Amniotic stem cell (primary cell): ENCODE data around the gene RPS27L.
A peak's percentile ranks its signal among the peaks of the same experiment; 100 is the strongest.

ENCODE experiments used
- DNase-seq: peaks from one replicate; lab custom pipeline; 2025; lab: John Stamatoyannopoulos, UW

The RPS27L gene

DNA sequence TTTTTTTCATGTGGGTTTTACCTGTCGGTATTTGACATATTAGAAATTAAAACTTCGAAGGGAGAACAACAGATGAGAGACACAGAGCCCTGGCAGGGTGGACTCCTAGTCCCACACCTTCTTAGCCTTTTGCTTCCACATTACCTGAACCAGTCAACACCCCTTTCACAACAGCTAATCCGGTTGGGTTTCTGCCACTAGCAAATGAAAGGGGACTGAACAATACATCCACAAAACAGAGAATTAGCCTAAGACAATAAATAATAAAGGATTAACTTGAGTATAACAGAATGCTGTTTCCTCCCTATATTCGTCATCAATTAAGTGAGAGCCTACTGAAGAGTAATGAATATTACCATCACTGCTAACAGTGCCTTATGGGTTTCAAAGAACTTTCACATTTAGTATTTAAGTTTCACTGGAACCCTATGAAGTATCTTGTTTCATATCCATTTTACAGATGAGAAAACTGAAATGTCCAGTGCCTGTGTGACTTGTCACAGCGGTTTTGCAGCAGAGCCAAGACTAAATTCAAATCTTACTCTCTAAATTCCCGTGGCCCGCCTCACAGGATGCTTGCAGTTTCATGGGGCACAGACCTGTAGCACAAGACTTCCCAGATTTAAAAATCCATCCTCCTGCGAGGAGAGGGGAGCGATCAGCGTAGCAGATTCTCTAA lies 31.1 kb upstream of the RPS27L start:
- no peak for DNase-seq

GRCh38 chr15:63187589-63188226 lies 30.4 kb upstream of the RPS27L start:
- no peak for DNase-seq

- peak; percentile 69 for DNase-seq
Measured at GRCh38 chr15:63186065-63186464, 28.8 kb upstream of the RPS27L start.

DNA sequence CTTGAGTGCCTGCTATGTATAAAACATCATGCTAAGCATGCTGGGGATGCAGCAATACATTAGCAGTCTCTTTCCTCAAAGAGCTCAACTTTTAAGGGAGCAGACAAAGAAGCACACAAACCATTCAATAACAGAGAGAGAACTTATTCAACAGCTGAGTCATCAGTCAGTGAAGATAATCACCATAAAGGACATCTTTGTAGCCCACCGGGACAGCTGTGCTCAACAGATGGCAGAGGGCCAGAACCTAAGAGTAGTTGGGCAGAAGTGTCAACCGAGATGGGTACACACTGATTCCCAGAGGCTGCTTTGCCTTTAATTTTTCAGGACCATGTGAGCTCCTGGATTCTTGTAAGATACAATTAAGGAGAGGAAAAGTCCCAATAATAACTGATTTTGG lies 27.9 kb upstream of the RPS27L start:
- no peak for DNase-seq

DNA sequence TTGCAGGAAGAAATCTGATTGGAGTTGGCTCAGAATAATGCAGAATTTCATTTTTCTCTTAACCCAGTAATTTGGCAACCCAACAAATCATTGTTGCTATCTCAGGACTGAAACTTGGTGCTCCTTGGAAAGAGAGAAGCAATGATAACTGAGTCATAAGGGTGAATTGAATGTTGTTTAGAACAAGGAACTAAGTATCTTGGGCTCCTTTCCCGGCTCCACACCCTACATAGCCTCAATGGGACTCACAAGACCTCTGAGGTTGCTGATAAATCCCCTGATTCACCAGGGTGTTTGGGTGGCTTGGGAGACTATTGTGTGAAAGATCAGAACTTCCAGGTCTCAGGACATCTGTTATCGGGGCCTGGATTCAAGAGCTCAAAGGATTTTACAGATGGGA lies 24.4 kb upstream of the RPS27L start:
- no peak for DNase-seq

- no peak for DNase-seq
Measured at GRCh38 chr15:63180746-63181145, 23.5 kb upstream of the RPS27L start.

GRCh38 chr15:63178034-63178433 lies 20.8 kb upstream of the RPS27L start:
- no peak for DNase-seq

- no peak for DNase-seq
Measured at GRCh38 chr15:63176302-63176701, 19.0 kb upstream of the RPS27L start.

- DNase-seq: no peak
Measured at GRCh38 chr15:63172851-63173451, 15.7 kb upstream of the RPS27L start.

DNA sequence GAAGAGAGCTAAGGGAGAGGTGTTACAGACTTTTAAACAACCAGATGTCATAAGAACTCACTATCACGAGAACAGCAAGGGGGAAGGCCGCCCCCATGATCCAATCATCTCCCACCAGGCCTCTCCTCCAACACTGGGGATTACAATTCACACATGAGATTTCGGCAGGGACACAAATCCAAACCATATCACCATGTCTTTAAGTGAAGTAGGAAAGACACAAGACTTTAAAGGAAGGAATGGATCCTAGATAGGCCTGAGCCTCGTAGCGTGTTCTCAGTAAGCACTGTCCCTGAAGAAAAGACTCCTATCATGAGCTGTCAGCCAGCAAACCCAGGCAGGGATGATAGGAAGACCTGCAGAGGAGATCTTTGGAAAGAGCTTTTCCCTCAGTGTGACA lies 15.1 kb upstream of the RPS27L start:
- DNase-seq: no peak

DNA sequence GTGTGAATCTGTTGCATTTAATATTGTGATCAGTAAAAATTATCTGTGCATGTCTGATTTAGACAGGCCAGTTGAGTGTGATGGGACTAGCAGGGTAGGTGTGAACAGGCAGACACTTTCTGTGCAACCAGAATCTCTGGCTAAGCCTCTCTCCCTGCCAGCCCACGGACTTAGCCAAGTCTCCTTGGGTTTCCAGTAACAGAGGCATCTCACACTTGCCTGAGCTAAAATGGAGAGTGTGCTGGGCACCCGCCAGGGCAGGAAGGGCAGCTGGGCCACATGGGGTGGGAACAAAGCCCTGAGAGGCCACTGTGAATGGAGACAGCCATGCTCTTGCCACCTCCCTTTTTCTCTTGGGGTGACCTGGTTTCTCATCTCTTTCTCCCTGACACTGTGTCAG lies 12.5 kb upstream of the RPS27L start:
- no peak for DNase-seq

DNA sequence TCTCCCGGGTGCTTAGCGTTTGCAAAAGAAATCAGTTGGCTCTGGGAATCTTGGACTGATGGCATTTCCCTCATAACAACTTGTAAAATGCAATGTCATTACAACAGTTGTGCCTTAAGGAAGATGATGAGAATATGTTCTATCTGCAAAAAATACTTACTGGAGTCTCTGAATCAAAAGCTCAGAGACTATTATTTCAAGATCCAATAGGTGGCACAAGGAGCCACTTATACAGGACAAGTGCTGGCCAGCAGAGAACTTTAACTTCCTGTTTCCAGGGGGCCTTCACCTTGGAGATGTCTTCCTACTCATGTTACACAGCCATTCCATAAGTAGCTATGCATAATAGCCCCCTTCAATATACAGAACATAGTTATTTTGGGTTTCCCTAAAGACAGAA lies 8.9 kb upstream of the RPS27L start:
- DNase-seq: no peak

DNA sequence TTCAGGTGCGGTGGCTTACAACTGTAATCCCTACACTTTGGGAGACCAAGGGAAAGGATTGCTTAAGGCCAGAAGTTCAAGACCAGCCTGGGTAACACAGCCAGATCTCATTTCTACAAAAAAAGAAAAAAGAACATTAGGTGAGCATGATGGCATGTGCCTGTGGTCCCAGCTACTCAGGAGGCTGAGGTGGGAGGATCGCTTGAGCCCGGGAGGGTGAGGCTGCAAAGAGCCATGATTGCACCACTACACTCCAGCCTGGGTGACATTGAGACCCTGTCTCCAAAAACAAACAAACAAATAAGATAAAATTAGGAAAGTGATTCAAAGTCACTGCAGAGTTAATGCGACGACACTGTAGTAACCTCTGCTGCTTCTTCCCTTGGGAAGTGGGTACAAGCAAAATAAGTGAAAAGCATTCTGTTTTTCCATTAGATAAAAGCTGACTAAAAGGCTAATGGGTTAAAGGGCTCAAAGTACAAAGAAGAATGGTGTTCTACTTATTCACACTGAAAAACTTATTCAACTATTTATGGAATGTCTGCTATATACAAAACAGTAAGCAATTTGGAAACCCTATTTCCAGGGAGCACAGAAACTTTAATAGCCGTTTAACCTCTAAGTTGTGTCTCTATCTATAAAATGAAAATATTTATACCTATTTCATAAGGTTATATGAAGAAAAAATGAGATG lies 8.0 kb upstream of the RPS27L start:
- no peak for DNase-seq

DNA sequence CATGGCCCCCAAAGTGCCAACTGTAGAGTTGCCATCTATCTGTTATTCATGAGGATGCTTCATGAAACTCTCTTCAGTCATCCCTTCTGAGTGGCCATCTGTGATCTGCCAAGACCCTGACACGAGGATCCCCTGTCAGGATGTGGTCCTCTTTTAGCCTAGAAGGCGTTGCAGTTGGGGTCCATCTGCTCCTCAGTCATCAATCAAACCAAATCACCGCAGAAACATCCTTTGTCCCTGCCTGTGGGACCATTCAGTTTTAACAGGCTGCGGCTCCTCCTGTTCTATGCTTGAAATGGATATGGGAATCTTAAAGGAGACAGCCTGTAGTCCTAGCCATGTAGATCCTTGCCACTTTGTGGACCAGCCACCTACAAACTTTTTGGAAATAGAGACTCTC lies 5.9 kb upstream of the RPS27L start:
- DNase-seq: no peak

GRCh38 chr15:63160638-63161037 lies 3.4 kb upstream of the RPS27L start:
- DNase-seq: no peak

DNA sequence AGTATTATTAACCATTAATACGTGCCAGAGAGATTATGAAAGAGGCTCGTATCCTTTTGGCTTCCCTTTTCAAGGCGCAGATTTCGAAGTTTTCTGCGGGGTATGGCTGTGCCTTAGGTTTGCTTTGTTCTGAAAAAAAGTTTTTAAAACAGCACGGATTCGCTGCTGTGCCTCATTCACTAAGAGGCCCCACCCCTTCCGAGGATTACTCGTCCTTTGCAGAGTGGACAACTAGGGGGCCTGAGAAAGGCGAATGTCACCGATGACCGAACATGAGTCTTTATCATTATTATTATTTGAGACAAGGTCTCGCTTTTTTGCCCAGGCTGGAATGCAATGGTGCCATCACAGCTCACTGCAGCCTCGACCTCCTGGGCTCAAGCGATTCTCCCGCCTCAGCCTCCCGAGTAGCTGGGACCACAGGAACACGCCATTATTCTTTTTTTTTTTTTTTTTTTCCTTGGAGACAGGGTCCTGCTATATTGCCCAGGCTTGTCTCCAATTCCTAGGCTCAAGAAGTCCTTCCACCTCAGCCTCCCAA lies 684 bp upstream of the RPS27L start:
- peak; percentile 76 for DNase-seq

DNA sequence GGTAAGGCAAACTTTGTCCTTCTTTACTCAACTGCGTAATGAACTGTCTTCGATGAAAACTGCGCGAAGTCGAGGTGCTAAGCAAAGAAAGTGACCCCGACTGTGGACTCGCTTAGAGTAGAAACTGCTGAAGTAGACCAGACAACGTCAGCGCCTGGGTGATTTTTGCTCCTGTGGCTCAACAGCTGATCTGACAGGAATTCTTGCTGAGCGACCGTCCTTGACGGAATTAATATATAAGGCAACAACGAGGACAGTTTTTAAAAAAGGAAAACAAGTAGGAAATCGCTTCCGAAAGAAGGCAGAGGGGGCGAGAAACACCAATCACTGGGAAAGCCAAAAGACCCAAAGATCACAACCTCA lies 541 bp downstream of the RPS27L start:
- no peak for DNase-seq

- no peak for DNase-seq
Measured at GRCh38 chr15:63156086-63156710, 1.1 kb downstream of the RPS27L start.

GRCh38 chr15:63155486-63155885 lies 1.8 kb downstream of the RPS27L start:
- no peak for DNase-seq

DNA sequence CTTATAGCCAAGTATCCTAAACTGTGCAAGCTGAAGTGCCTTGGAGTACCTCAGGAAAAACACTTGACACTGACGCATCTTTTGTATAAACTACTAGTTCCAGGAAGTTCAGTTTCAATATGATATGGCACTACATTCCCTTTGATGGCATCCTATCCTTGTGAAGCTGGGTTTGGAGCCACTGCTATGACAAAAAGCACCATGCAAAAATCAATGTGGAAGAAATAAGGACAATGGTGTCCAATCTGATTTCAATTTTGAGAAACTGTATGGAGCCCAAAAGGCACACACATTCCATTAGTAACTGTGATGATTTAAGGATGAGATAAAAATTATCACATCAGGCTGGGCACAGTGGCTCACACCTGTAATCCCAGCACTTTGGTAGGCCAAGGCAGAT lies 5.6 kb downstream of the RPS27L start:
- no peak for DNase-seq

- no peak for DNase-seq
Measured at GRCh38 chr15:63146684-63147083, 10.6 kb downstream of the RPS27L start.

- no peak for DNase-seq
Measured at GRCh38 chr15:63145426-63145825, 11.9 kb downstream of the RPS27L start.
